Endodermal cell (in vitro differentiated cells): ENCODE results near the gene DDO. TPM values are rescaled to one million over a fixed set of nuclear protein-coding genes. Genes with fewer than 3 reads are reported as not detected.

Experiments
- DNase-seq: peaks from one replicate; pipeline ENCODE4 v3.0.0-alpha.2; 2017
- H3K27ac ChIP-seq: 2 replicates; pipeline ENCODE4 v1.5.1; 2013; ENCODE audit warnings: mild to moderate bottlenecking, low read depth, low read length, moderate library complexity
- H3K27me3 ChIP-seq: 2 replicates; pipeline ENCODE4 v1.6.1; 2013; ENCODE audit warnings: mild to moderate bottlenecking, low read length, moderate library complexity; ENCODE audit not compliant: insufficient read depth, control insufficient read depth, poor library complexity, severe bottlenecking
- H3K36me3 ChIP-seq: 2 replicates; pipeline ENCODE4 v1.7.0; 2013; ENCODE audit warnings: mild to moderate bottlenecking, low read length, moderate library complexity; ENCODE audit not compliant: control insufficient read depth, insufficient read depth
- H3K4me1 ChIP-seq: one replicate; pipeline ENCODE4 v1.7.0; 2013; ENCODE audit warnings: low read length; ENCODE audit not compliant: control insufficient read depth, insufficient read depth
- H3K4me3 ChIP-seq: 2 replicates; pipeline ENCODE4 v1.5.1; 2013; ENCODE audit warnings: mild to moderate bottlenecking, low read length, moderate library complexity
- H3K9ac ChIP-seq: 2 replicates; pipeline ENCODE4 v1.6.1; 2013; ENCODE audit warnings: mild to moderate bottlenecking, low read length, moderate library complexity; ENCODE audit not compliant: poor library complexity, severe bottlenecking; ENCODE audit errors: extremely low read depth
- H3K9me3 ChIP-seq: 2 replicates; pipeline ENCODE4 v1.6.1; 2013; ENCODE audit warnings: mild to moderate bottlenecking, low read length, moderate library complexity; ENCODE audit not compliant: control insufficient read depth
- H3K27ac Mint-ChIP-seq: 2 replicates; pipeline ENCODE4 v1.8.0; 2020; ENCODE audit warnings: mixed read lengths
- H3K27me3 Mint-ChIP-seq: 2 replicates; pipeline ENCODE4 v1.8.0; 2021; ENCODE audit warnings: mild to moderate bottlenecking, mixed read lengths; ENCODE audit not compliant: insufficient read depth
- H3K36me3 Mint-ChIP-seq: 2 replicates; pipeline ENCODE4 v1.8.0; 2020; ENCODE audit warnings: low read depth, mixed read lengths
- H3K4me1 Mint-ChIP-seq: 2 replicates; pipeline ENCODE4 v1.8.0; 2020; ENCODE audit warnings: mixed read lengths
- H3K4me3 Mint-ChIP-seq: 2 replicates; pipeline ENCODE4 v1.8.0; 2020; ENCODE audit warnings: mild to moderate bottlenecking, moderate library complexity, mixed read lengths
- H3K9me3 Mint-ChIP-seq: 2 replicates; pipeline ENCODE4 v1.8.0; 2020; ENCODE audit warnings: mild to moderate bottlenecking, mixed read lengths
- CTCF ChIP-seq: fragments of 200-600 bp; sonication (generic); conservative IDR thresholded peaks from 2 replicates; pipeline ENCODE4 v1.5.0; 2021; ENCODE audit warnings: antibody characterized with exemption, mild to moderate bottlenecking
- WGBS, 2 experiments: methylation state at CpG; one replicate each; pipeline versions ENCODE4 v1.1.5 to v1.1.7; 2013; ENCODE audit warnings: missing lambda C conversion rate in 2 of 2, mixed read lengths in 1 of 2; ENCODE audit not compliant: insufficient coverage in 1 of 2, insufficient read length in 1 of 2; 5-methylcytosine and 5-hydroxymethylcytosine counted together
- total RNA-seq, 2 donors: library from RNA; stranded (reverse); fragmentation: NEBNext Ultra II Directional in 1 of 2; extraction: Animal tissue kit (Norgen Biotek cat#: 25700) in 1 of 2; gene quantifications; 2 replicates in 1 of 2; 3 replicates in 1 of 2; pipeline ENCODE4 v1.2.1, GENCODE V29; 2021

The DDO gene
- total RNA-seq, 2 donors from 2014 or later: not detected

- no peak for DNase-seq
- Histone ChIP-seq H3K9me3 (peaks cover 5% of the 10 kb centered on the region), H3K4me3 (no peak overlapping the region), H3K27ac (peak overlapping the region; percentile 45), H3K4me1 (no peaks in the 10 kb centered on the region), H3K27me3 (peaks cover 28% of the 10 kb centered on the region), H3K9ac (no peak overlapping the region), H3K36me3 (no peaks in the 10 kb centered on the region)
- Mint-ChIP-seq H3K27me3 (peaks cover 44% of the 10 kb centered on the region), H3K4me3 (no peak overlapping the region), H3K27ac (no peak overlapping the region), H3K36me3 (no peaks in the 10 kb centered on the region), H3K4me1 (peaks cover 21% of the 10 kb centered on the region), H3K9me3 (peaks cover 5% of the 10 kb centered on the region)
- no peak for TF ChIP-seq CTCF
- 94 to 95% methylated on average over 2 to 3 of the region's 3 CpGs for WGBS, 2 experiments
Measured at GRCh38 chr6:110360676-110361075, 54.7 kb downstream of the DDO start.

- Histone ChIP-seq H3K36me3 (no peaks in the 10 kb centered on the region), H3K27ac (peak overlapping the region; percentile 47), H3K4me3 (no peak overlapping the region), H3K9me3 (peaks cover 5% of the 10 kb centered on the region), H3K4me1 (no peaks in the 10 kb centered on the region), H3K27me3 (peaks cover 28% of the 10 kb centered on the region), H3K9ac (no peak overlapping the region)
- no peak for TF ChIP-seq CTCF
- no peak for DNase-seq
- no peak overlapping the region for H3K27ac Mint-ChIP-seq
- 82 to 83% methylated on average over 2 to 5 of the region's 5 CpGs for WGBS, 2 experiments
- peaks cover 44% of the 10 kb centered on the region for H3K27me3 Mint-ChIP-seq
- peak overlapping the region; percentile 43 for H3K4me3 Mint-ChIP-seq
- peaks cover 28% of the 10 kb centered on the region for H3K4me1 Mint-ChIP-seq
- H3K36me3 Mint-ChIP-seq: no peaks in the 10 kb centered on the region
- H3K9me3 Mint-ChIP-seq: peaks cover 5% of the 10 kb centered on the region
Measured at GRCh38 chr6:110359556-110359955, 55.8 kb downstream of the DDO start.

GRCh38 chr6:110358553-110359160 is 56.7 kb downstream of the DDO start:
- Histone ChIP-seq H3K36me3 (no peaks in the 10 kb centered on the region), H3K9ac (no peak overlapping the region), H3K9me3 (peaks cover 5% of the 10 kb centered on the region), H3K4me3 (peak overlapping the region; percentile 59), H3K4me1 (no peaks in the 10 kb centered on the region), H3K27me3 (peaks cover 28% of the 10 kb centered on the region), H3K27ac (peak overlapping the region; percentile 47)
- DNase-seq: no peak
- Mint-ChIP-seq H3K4me3 (peak overlapping the region; percentile 43), H3K27ac (no peak overlapping the region), H3K36me3 (no peaks in the 10 kb centered on the region), H3K4me1 (peaks cover 24% of the 10 kb centered on the region), H3K27me3 (peaks cover 44% of the 10 kb centered on the region), H3K9me3 (peaks cover 5% of the 10 kb centered on the region)
- WGBS, 2 experiments: 66 to 70% methylated on average over 7 to 13 of the region's 13 CpGs
- TF ChIP-seq CTCF: no peak
